SU-DHL-6 (cell line): ENCODE results near the gene DYRK1B.

ENCODE experiments used
- CTCF ChIP-seq: fragments of 200-600 bp; sonication (generic); IDR thresholded peaks from one replicate; pipeline ENCODE4 v1.5.1; 2017; ENCODE audit warnings: antibody characterized with exemption, mild to moderate bottlenecking, low read length, moderate library complexity; ENCODE audit not compliant: insufficient read depth, poor library complexity, severe bottlenecking
- EZH2phosphoT487 ChIP-seq: fragments of 200-600 bp; sonication (generic), shearing (Covaris generic); conservative IDR thresholded peaks from 2 replicates; pipeline ENCODE4 v1.6.1; 2018; ENCODE audit warnings: mild to moderate bottlenecking, antibody characterized with exemption, low read length, moderate library complexity, mixed read lengths

DNA sequence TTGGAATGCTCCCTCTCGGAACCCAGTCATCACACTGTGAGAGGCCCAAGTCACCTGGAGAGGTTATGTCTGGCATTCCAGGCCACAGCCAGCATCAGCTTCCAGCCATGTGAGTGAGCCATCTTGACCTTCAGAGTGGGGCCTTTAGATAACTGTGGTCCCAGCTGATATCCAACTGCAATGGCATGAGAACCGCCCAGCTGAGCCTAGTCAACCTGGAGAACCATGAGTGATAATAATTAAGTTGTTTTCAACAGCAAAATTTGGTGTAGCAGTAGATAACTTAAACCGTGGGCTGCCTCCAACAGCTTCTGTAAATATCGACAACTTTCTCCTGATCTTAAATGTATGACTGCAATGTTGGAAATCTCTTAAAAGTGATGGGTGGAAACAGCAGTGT is 24.6 kb downstream of the DYRK1B start:
- TF ChIP-seq CTCF (no peak), EZH2phosphoT487 (no peak)
